Measurements from ENCODE around the gene PACS1.
"Not testable (repeated sequence)": the region's sequence is repeated elsewhere in the genome, so short reads cannot be mapped to it uniquely, and the experiment has no call there.

The PACS1 gene

GRCh38 chr11:66112041-66112491 lies 42.0 kb downstream of the PACS1 start:
- DNase-seq = no peak

- DNase-seq = no peak
Observed at GRCh38 chr11:66112601-66113499, 42.8 kb downstream of the PACS1 start.

DNA sequence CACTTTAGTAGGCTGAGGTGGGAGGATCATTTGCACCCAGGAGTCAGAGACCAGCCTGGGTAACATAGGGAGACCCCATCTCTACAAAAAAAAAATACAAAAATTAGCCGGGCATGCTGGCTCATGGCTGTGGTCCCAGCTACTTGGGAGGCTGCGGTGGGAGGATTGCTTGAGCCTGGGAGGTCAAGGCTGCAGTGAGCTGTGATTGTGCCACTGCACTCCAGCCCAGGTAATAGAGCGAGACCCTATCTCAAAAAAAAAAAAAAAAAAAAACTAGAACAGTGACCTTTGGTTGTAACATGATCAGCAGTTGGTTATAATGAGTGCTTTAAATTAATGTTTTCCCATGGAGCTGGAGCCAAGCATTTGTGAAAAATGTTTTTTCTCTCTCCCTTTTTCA lies 44.9 kb downstream of the PACS1 start:
- not testable (repeated sequence) for DNase-seq

DNA sequence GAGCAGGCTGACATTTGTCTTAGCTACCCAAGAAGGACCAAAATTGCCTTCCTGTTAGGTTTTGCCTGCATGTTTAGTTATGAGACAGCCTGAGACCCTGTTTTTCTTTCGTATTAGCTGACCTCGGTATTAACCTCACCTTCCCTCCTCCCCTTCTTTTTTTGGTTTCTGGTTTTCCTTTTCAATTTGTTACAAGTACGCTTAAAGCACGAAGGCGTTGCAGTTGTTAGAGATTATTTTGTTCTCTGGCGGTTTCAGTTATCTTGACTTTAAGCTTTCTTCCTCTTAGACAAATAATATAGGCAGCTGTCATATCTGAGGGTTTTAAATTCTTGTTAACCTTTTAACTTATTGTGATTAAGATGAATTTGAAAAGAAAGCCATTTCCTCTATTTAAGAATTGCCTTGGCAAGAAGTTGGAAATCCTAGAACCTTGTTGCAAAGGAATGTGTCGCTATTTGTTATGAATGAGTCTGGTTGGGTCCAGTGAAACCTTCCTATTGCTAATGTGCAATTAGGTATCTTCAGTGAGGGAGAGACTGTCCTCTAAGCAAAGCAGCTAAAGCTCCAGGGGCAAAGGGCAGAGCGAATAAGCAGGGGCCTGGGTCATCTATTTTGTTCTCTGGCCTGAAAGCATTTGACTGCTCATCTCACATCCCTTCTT lies 45.7 kb downstream of the PACS1 start:
- DNase-seq = peak; percentile 49

DNA sequence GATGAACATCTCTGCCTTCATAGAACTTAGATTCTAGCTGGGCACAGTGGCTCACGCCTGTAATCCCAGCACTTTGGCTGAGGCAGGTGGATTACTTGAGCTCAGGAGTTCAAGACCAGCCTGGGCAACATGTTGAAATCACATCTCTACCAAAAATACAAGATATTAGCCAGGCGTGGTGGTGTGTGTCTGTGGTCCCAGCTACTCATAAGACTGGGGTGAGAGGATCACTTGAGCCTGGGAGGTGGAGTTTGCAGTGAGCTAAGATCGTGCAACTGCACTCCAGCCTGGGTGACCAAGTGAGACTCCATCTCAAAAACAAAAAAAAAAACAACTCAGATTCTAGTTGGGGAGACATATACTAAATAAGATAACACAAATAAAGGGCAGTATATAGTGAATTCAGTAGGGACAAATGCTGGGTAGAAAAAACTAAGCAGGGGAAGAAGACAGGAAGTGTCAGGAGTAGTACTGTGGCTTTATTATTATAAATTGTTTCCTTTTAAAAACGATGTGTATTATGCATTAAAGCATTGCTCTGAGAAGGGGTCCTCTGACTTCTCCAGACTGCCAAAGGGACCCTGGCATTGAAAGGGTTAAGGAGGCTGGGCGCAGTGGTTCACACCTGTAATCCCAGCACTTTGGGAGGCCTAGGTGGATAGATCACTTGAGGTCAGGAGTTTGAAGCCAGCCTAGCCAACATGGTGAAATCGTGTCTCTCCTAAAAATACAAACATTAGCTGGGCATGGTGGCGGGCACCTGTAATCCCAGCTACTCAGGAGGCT lies 46.7 kb downstream of the PACS1 start:
- DNase-seq = no peak

GRCh38 chr11:66118847-66119246 lies 48.8 kb downstream of the PACS1 start:
- no peak for DNase-seq

GRCh38 chr11:66119348-66120133 lies 49.5 kb downstream of the PACS1 start:
- no peak for DNase-seq

- no peak for DNase-seq
Observed at GRCh38 chr11:66121466-66121865, 51.4 kb downstream of the PACS1 start.

DNA sequence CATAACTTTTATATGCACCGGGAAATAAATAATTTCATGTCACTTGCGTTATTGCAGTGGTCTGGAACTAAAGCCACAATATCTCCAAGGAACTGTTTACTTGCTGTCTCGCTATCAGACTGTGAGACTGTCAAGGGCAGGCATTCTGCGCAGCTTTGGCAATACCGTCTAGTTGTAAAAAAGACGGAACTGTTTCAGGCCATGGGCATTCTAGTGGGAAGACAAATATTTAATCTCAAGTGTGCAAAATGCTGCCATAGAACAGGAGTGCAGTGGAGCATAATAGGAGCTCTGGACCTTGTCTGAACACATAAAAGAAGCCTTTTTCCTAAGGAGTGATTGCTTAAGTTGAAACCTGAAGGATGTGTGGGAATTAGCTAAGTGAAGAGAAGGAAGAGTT lies 53.8 kb downstream of the PACS1 start:
- DNase-seq = no peak

DNA sequence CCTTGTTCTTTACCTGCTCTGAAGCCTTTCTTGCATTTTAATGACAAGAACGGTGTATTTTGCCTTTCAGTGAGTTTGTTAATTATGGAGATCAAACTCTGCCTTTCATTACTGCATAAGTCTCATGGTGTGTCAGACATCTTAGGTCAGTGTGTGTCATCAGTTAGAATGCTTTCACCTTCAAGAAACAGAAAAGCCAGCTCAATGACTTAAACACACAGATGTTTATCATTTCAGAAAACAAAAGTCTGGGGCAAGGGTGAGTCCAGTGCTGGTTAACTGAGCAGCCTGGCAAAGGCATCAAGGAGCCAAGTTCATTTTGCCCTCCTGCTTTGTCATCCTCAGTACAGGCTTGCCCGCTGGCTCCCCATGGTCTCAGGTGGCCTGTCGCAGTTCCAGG lies 54.5 kb downstream of the PACS1 start:
- DNase-seq = no peak

GRCh38 chr11:66126064-66126463 lies 56.0 kb downstream of the PACS1 start:
- DNase-seq = no peak

DNA sequence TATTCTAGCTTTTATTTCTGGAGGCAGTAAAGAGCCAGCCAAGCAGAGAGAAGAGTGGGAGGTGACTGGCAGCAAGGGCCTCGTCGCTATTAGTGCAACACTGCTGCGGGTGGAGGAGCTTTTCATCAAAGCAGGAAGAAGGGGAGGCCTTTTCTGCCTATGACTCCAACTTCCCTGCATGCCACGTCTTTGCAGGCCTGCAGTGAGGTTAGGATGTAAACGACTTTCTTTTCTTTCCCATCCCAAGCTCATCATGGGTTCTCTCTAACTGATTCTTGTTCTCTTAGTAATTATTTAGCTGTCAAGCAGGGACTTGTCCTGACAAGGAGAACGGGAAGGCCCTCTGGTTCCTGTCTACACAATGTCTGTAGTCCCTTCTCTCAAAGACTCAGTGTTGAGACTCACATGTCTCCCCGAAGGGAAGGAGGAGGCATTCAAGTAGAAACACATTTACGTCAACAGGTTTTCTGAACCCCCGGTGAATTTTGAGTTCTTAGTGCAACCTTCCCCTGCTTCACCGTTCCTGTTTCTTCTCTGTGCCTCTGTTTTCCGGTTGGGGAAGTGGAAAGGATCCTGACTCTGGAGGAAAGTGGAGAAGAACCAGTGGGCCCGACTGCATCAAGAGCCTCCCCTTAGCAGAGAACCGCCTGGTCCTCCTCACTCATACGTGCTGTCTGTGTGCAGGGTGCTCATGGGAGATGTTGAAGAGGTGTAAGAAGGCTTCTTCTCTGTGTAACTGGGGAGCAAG lies 56.9 kb downstream of the PACS1 start:
- DNase-seq = peak; percentile 57

DNA sequence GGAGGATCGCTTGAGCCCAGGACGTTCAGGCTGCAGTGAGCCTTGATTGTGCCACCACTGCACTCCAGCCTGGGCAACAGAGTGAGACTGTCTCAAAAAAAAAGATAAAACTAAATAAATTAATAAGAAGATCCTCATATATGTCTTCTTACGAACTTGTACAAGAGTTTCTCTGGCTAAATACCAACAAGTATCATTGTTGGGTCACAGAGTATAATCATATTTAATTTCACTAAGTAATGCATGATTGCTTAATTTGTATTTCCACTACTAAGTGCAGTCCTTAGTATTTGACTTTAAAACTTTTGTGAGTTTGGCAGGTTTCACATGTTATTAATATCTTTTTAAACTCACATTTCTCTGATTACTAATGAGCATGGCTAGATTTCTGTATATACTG lies 60.9 kb downstream of the PACS1 start:
- DNase-seq = no peak

DNA sequence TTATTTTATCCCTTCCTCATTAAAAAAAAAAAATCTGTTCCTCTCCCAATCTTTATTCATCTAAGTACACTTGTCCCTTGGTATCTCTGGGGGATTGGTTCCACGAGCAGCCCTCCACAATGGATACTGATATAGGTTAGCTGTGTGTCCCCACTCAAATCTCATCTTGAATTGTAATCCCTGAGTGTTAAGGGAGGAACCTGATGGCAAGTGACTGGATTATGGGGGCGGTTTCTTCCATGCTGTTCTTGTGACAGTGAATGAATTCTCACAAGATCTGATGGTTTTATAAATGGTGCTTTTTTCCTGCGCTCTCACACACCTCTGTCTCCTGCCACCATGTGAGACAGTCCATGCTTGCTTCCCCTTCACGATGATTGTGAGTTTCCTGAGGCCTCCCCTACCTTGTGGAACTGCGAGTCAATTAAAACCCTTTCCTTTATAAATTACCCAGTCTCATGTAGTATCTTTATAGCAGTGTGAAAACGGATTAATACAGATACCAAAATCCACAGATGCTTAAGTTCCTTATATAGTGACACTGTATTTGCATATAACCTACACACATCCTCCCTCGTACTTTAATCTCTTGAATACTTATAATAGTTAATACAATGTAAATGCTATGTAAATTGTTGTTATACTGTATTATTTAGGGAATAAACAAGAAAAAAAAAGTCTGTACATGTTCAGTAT lies 62.0 kb downstream of the PACS1 start:
- DNase-seq = no peak

GRCh38 chr11:66133216-66133775 lies 63.2 kb downstream of the PACS1 start:
- no peak for DNase-seq

DNA sequence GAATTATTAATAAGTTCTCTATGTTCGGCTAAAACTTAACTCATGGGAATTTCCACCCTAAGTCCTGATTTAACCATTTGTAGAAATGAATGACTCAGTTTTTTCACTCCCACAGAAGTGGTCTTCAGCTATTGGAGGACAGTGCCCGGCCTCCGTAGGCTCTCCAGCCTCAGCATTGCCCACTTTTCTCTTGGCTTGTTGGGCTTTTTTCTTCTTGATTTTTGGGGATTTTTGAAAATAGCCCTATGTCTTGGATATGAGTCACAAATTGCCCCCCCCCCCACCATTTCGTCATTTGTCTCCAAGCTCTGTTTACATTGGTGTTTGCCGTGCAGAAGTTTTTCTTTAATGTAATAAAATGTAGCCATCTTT lies 66.7 kb downstream of the PACS1 start:
- no peak for DNase-seq

DNA sequence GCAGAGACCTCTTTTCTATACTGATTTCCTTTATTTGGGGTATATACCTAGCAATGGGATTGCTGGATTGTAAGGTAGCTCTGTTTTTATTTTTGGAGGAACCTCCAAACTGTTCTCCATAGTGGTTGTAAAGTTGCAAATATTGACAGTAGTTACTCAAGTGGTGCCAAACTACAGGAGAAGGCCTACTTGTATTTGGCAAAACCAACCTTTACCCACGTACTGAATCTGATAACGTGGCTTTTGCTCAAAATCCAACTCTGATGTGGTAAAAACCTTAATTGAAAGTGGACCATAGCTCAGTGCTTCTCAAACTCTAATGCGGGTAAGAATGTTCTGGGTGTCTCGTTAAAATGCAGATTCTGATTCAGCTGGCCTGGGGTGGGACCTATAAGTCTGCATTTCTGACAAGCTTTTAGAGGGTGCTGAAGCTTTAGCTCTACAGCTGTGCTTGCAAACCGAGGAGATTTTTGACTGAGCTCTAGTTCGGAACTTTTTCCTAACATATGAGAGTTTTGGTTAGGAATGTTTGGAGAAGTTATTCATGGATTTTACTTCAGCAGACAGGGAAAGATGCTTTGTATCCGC lies 69.8 kb downstream of the PACS1 start:
- no peak for DNase-seq

GRCh38 chr11:66142370-66143263 lies 72.5 kb downstream of the PACS1 start:
- DNase-seq = no peak

DNA sequence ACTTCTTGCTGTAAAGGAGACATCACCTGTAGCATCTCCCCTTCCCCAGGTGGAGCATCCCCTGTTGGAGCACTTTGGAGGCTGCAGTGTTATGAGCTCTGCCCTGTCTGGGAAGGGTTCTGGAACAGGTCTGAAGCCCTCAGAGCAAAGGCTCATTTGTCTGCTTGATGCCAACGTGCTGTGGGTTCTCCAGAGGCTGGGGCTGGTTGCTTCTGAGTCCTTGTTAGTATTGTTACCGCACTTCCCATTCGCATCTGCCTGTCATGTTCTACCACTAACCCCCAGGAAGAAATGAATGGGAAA lies 73.1 kb downstream of the PACS1 start:
- DNase-seq = no peak
